Measurements from ENCODE around the gene CYP4F8.
A peak's percentile ranks its signal among the peaks of the same experiment; 100 is the strongest.
"Not testable (repeated sequence)": the region's sequence is repeated elsewhere in the genome, so short reads cannot be mapped to it uniquely, and the experiment has no call there.

Gene CYP4F8, protein sequence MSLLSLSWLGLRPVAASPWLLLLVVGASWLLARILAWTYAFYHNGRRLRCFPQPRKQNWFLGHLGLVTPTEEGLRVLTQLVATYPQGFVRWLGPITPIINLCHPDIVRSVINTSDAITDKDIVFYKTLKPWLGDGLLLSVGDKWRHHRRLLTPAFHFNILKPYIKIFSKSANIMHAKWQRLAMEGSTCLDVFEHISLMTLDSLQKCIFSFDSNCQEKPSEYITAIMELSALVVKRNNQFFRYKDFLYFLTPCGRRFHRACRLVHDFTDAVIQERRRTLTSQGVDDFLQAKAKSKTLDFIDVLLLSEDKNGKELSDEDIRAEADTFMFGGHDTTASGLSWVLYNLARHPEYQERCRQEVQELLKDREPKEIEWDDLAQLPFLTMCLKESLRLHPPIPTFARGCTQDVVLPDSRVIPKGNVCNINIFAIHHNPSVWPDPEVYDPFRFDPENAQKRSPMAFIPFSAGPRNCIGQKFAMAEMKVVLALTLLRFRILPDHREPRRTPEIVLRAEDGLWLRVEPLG

DNA sequence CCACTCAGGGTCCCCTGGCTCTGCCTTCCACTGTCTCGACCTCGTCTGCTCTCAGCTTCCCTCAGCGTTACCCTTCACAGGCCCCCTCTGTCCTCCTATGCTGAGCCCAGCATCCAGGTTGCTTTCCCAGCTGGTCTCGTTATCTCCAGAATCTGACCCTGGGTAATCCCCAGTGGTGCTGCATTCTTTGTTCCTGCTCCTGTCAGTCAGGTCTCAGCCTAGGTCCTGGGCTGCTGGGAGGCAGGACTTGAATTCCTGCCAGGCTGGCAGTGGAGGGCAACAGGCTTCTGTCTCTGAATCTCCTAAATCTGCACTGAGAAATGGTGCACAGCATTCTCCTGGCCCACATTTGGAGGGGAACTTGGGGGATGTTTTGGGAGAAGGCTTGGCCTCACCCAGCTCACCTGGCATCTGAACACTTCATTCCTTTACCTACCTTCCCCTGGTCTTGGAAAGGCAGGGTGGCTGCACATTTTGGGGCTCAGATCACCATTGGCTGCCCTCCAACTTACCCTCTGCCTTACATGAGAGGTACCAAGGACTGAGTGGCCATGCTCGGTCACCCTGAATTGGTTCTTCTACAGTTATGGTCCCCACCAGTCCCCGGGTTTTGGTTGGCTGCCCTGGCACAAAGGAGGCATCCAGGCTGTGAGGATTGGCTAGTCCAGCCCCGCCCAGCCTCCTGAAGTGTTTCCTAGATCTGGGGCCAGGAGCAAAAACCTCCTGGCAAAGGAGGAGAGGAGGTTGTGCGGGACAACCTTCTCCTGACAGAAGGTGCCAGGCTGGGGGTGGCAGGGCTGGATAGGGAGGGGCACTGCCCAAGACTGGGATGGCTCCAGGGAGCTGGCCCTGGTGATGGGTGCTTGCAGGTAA, at the start of gene CYP4F8:
TSS of gene CYP4F8 (plus strand) at position 712 of the 873 bp plus-strand sequence. CDS start 399 bp downstream, outside the sequence.
- no peak for DNase-seq

DNA sequence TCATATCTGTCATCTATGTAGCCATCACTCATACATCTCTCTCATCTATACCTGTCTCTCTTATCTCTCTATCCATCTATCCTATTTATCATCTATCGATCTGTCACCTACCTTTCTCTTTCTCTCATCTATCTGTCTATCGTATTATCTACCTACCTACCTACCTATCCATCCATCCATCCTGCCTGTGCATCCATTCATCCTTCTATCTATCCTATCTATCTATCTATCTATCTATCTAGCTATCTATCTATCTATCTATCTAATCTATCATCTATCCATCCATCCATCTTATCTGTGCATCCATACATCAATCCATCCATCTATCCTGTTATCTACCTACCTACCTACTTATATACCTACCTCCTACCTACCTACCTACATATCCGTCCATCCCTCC, 44.6 kb upstream of the CYP4F8 start:
- no peak for DNase-seq

GRCh38 chr19:15575406-15575805, 39.6 kb upstream of the CYP4F8 start:
- DNase-seq = no peak

DNA sequence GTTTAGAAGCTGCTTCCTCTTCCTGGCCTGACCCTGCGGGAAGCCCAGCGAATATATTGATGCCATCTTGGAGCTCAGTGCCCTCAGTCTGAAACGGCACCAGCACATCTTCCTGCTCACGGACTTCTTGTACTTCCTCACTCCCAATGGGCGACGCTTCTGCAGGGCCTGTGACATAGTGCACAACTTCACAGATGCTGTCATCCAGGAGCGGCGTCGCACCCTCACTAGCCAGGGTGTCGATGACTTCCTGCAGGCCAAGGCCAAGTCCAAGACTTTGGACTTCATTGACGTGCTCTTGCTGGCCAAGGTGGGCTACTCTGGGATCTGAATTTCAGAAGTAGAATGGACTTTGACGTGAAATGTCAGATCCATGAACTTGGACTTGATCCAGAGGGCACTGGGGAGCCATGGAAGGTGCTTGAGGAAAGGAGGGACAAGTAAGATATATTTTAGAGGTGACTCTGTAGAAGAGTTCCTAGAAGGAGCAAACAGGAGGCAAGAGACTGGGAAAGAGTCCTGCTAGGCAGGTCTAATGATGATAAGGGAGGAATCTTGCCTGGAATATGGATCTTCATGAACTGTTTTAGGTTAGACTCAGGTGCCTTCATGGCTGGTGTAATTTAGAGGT, 38.4 kb upstream of the CYP4F8 start:
- DNase-seq = no peak

GRCh38 chr19:15577184-15577771, 37.7 kb upstream of the CYP4F8 start:
- DNase-seq = no peak

GRCh38 chr19:15583346-15583745, 31.7 kb upstream of the CYP4F8 start:
- no peak for DNase-seq

DNA sequence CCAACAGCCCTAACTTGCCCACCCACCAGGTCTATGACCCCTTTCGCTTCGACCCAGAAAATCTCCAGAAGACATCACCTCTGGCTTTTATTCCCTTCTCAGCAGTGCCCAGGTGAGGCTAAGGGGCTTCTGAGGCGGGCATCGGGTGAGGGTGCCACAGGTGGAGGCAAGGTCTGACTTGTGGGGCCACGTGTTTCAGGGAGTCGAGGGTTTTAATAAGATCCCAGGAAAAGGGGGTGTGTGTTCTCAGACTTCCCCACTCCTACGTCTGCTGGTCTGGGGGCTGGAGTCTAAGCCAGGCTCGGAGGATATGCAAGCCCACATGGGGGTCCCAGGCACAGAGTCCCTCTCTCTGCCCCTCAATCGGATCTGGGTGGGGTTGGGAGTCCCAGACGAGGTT, 30.9 kb upstream of the CYP4F8 start:
- DNase-seq = no peak

- DNase-seq = peak; percentile 74 to 85
These were observed 30.4 kb upstream of the CYP4F8 start for GRCh38 chr19:15584541-15585115.

- no peak for DNase-seq
These were observed 27.4 kb upstream of the CYP4F8 start for GRCh38 chr19:15587663-15588062.

DNA sequence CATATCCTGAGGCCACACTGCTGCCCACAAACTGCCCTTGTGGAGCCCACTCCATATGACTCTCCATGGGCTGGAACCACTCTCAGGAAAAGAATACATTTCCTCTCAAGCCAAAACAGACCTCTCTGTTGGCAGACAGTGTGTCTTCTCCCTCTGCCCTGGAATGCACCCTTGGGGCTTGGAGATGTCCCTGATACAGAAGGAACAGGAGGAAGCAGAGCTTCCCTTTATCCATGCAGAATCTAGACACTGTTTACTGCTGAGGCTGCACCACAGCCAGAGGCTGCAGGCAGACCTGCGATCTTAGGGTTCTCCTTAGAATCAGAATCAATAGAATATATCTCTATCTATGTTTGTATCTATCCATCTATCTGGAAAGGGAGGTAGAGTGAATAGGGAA, 26.8 kb upstream of the CYP4F8 start:
- no peak for DNase-seq

- no peak for DNase-seq
These were observed 25.1 kb upstream of the CYP4F8 start for GRCh38 chr19:15589760-15590451.

DNA sequence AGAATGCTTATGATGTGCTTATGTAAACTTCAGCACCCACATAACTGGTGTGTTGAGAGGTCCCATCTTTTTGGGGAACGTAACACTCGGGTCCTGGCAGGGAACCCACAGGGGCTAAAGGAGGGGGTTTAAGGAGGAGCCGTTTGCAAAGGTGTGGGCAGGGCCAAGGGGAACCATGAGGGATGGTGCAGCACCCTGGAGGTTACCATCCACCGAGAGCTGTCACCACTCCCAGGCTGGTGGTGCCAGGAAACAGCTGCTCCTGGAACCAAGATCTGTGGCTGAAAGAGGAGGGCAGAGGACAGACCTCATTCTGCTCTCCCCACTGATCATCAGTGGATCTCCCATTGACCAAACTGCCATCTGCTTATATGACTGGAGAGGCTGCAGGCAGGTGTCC, 23.2 kb upstream of the CYP4F8 start:
- DNase-seq = no peak

- not testable (repeated sequence) for DNase-seq
These were observed 22.5 kb upstream of the CYP4F8 start for GRCh38 chr19:15592506-15592905.

DNA sequence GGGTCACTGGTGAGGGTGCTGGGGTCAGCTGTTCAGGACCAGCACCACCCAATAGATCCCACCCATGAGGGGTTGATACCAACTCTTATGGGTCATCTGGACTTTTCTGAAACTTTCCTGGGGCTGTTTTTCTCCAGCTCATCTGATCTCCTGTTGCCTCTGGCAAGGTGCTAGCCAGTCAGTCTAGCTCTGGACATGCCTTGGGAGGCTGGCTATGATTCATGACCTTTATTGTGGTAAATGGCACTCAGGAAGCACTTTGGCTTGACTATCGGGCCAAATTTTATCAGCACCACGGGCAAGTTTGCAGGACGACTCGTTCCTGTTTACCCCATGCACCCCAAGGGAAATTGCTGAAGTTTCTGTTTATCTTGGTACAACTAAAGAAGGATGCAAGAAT, 21.3 kb upstream of the CYP4F8 start:
- DNase-seq = not testable (repeated sequence)

GRCh38 chr19:15595069-15595468, 19.9 kb upstream of the CYP4F8 start:
- no peak for DNase-seq

DNA sequence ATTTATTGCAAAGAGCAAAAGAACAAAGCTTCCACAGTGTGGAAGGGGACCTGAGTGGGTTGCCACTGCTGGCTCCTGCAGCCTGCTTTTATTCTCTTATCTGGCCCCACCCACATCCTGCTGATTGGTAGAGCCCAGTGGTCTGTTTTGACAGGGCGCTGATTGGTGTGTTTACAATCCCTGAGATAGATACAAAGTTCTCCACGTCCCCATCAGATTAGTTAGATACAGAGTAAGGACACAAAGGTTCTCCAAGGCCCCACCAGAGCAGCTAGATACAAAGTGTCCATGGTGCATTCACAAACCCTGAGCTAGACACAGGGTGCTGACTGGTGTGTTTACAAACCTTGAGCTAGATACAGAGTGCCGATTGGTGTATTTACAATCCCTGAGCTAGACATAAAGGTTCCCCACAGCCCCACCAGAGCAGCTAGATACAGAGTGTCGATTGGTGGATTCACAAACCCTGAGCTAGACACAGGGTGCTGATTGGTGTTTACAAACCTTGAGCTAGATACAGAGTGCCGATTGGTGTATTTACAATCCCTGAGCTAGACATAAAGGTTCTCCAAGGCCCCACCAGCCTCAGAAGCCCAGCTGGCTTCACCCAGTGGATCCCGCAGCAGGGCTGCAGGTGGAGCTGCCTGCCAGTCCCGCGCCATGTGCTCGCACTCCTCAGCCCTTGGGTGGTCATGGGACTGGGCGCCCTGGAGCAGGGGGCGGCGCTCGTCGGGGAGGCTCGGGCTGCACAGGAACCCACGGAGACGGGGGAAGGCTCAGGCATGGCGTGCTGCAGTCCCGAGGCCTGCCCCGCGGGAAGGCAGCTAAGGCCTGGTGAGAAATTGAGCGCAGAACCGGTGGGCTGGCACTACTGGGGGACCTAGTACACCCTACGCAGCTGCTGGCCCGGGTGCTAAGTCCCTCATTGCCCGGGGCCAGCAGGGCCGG, 6.8 kb upstream of the CYP4F8 start:
- not testable (repeated sequence) for DNase-seq

DNA sequence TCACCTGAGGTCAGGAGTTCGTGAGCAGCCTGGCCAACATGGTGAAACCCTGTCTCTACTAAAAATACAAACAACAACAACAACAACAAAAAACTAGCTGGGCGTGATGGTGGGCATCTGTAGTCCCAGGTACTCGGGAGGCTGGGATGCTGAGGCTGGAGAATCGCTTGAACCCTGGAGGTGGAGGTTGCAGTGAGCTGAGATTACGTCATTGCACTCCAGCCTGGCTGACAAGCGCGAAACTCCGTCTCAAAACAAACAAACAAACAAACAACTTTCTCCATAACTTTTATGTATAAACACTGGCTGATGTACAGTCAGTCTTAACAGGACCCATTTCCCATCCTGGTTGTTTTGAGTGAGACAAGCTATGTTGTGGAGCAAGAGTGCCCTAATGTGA, 5.8 kb upstream of the CYP4F8 start:
- no peak for DNase-seq

GRCh38 chr19:15612342-15612741, 2.7 kb upstream of the CYP4F8 start:
- DNase-seq = no peak

DNA sequence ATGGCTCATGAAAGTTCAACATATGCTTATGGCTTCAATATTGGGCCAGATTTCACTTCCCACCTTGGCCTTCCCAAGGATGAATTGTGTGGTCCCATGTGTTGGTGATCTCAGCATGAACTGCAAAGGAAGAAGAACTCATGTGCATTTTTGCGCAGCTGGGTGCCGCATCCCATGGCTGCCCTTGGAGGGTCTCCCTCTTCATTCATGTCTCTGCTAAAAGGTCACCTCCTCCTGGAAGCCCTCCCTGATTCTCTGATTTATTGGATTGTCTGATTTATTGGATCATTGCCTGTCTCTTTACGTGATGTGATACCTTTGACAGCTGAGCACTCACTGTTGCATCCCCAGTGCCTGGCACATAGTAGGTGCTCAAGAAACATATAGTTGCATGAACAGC, 1.7 kb upstream of the CYP4F8 start:
- no peak for DNase-seq

DNA sequence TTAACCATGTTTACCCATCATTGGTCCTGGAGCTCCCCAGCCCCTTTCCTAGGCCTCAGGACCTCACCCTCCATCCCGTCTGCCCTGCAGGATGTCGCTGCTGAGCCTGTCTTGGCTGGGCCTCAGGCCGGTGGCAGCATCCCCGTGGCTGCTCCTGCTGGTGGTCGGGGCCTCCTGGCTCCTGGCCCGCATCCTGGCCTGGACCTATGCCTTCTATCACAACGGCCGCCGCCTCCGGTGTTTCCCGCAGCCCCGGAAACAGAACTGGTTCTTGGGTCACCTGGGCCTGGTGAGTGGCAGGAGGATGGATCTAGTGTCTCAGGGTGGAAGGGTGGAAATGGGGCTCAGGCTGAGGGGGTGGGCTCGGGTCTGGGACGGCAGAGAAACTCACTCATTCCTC, 508 bp downstream of the CYP4F8 start:
- no peak for DNase-seq

- DNase-seq = no peak
These were observed 1.2 kb downstream of the CYP4F8 start for GRCh38 chr19:15616183-15616582.
